ENCODE measurements around the gene SETX.

SETX gene

GRCh38 chr9:132238026-132238972, 116.5 kb downstream of the SETX start:
- no peak for DNase-seq

DNA sequence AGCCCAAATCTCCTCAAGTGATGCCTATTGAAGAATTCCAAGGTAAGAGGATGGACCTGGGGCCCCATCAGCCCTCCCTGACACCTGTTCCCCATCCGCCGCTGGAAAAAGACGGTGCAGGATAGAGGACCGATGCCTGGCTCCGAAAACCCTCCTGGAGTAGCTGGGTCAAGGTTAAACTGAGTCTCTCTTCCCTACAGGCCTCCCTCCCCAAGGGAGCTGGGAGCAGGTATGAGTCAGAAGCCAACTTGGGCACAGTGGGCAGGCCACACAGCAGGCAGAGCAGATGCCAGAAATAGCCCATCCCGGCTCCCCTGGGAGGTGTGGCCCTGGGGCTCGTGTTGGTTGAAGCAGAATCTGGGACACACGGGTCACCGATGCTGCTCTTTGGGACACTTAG, 117.3 kb downstream of the SETX start:
- DNase-seq, result no peak

- no peak for DNase-seq
Observed at GRCh38 chr9:132236662-132237311, 118.0 kb downstream of the SETX start.

DNA sequence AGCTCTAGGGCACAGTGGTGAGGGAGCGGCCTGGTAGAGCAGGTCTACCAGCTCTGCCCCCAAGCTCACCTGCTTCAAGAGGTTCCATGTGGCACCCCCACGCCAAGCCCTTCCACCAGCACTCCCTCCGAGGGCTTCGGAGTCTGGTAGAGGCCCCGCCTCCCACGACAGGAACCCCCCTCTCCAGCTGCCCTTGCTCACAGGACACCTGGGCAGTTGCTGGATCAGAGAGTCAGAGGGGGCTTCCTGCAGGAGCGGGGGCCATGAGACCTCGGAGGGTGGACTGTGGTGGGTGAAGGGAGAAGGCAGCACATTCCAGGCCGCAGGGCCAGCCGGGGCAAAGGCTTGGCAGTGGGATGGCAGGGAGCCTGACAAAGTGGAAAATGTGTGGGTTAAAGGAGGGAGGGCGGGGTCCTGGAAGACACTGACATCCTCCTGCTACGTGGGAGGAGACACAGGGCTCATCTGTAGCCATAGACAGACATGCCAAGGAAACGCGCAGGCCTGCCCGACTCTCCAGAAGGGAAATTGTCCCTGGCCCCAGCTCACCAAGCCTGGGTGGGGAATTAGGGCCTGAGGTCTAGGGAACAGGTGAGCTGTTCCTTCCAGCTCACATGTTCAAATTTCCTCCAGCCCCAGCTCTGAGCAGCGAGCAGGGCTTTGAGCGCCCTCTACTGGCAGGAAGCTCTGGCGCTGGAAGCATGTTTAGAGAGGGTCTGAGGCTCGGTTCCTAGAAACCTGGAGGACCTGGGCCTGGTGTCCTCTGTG, 118.7 kb downstream of the SETX start:
- peak; percentile 80 for DNase-seq

GRCh38 chr9:132235125-132235524, 119.7 kb downstream of the SETX start:
- no peak for DNase-seq

- no peak for DNase-seq
Observed at GRCh38 chr9:132234535-132234934, 120.3 kb downstream of the SETX start.

DNA sequence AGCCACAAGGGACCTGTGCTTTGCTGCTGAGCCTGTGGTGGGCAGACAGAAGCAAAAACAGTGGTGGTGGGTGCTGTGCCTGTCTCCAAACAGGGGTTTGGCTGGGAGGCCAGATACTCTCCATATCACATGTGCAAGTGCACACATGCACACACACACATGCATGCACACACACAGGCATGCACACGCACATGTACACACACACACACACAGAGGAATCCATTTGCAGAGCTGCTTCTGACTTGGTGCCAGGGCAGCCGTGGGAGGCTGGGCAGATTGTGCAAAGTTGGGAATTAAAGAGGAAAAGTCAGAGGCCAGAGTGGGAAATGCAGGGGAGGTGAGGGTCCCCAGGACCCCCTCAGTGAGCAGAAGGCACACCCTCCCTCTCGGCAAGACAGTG, 121.6 kb downstream of the SETX start:
- no peak for DNase-seq

DNA sequence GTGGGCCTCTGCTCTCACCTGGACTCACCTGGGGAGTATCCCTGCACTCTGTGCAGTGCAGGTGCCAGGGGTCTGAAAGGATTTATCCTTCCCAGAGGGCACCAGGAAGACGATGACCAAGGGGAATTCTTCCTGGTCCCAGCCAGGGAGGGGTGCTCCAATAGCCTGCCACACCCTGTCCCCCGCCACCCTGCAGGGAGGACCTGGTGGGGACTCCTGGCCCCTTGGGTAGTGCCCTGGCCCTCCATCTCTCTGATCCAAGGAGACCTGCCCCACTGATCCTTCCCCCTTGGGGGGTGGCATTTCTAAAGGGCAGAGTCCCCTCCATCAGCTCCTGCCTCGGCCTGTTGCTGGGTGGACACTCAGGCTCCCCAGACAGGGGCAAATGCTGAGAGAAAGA, 122.3 kb downstream of the SETX start:
- DNase-seq, result no peak

- DNase-seq, result no peak
Observed at GRCh38 chr9:132231019-132231701, 123.6 kb downstream of the SETX start.

- DNase-seq, result no peak
Observed at GRCh38 chr9:132230605-132231004, 124.2 kb downstream of the SETX start.

GRCh38 chr9:132228062-132228461, 126.7 kb downstream of the SETX start:
- no peak for DNase-seq

DNA sequence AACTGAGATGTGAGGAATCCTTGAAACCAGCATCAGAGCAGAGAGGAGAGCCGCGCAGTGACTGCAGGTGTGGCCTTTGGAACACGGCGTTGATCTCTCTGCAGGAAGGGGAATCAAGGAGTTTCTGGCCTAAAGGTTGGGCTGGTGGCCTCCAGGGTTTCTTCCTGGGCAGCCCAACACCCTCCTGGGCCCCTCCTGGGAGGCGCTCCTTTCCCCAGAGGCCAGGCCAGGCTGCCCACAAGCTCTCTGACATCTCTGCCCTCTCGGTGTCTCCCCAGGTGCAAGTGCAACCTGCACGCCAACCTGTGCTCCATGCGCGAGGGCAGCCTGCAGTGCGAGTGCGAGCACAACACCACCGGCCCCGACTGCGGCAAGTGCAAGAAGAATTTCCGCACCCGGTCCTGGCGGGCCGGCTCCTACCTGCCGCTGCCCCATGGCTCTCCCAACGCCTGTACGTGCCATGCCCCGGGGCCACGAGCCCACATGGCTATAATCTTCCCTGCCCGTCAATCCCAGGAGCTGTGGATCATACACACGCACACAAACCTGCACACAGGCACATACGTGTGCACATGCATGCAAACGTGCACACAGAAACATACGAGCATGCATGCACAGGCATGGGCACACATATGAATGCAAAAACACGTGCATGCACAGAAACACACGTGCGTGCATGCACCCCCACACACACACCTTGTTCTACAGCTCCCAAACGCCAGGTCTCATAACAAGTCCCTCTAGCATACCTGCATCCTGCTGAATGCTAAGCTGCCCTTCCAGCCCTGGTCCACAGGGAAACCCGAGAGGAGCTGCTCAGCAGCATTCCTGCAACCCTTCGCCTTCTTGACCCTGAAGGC, 128.0 kb downstream of the SETX start:
- no peak for DNase-seq

GRCh38 chr9:132224645-132225044, 130.1 kb downstream of the SETX start:
- DNase-seq, result no peak

- DNase-seq, result no peak
Observed at GRCh38 chr9:132221941-132222340, 132.8 kb downstream of the SETX start.

GRCh38 chr9:132218208-132218607, 136.6 kb downstream of the SETX start:
- DNase-seq, result no peak

- no peak for DNase-seq
Observed at GRCh38 chr9:132216861-132217619, 137.7 kb downstream of the SETX start.

DNA sequence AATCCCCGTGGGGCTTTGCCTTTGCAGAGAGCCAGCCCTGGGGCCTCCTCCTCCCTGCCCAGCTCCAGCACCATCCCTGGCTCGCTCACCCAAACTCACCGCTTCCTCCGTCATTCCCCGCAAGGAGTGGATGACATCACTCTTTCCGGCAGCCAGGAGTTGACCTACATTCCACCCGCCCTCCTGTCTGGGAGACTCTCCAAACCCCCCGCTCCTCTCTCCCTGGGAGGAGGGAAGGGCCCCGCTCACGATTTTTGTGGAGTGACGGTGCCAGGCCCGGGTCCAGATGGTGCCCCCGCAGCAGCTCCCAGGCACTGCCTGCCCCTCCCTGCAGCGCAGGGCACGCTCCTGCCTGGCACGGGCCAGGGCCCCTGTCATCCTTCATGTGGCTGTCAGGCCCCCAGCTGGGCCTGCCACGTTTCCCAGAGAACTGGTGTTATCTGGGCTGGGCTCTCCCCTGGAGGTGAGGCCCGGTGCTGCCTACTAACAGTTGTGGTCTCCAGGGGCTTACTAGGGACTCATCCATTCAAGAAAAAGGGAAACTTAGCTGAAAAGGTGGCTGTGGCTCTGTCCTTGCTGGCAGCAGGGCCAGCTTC, 140.7 kb downstream of the SETX start:
- DNase-seq, result no peak

DNA sequence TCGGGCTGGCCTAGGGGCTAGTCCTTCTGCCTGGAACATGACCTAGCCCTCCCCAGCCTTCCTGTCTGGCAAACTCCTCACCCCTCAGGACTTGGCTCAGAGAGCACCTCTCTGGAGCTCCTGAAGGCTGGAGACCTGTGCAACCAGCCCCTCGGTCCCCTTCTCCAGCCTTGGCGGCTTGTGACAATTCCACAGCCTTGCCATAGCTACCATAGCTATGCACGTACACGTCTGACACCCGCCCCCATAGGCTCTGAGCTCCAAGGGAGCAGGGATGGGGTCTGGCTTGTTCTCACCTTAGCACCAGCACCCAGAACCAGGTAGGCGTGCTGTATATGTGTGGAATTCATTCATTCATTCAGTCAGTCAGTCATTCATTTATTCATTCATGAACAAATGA, 143.2 kb downstream of the SETX start:
- no peak for DNase-seq

All from activated gamma-delta T cell treated with Interleukin-2 at 50 U/mL for 16 hours (primary cell).